SK-N-SH (cell line): ENCODE data around the gene ADK.

Experiments used
- EP300 ChIP-seq, 2 experiments: IDR thresholded peaks; 2 replicates each; pipeline versions ENCODE4 v1.4.0 to v1.6.1; 2012; ENCODE audit warnings: borderline replicate concordance in 1 of 2, low read depth in 1 of 2, low read length in 1 of 2
- GABPA ChIP-seq: IDR thresholded peaks from 2 replicates; pipeline ENCODE4 v1.4.0; 2012; ENCODE audit warnings: low read depth, mild to moderate bottlenecking
- NRF1 ChIP-seq: IDR thresholded peaks from 2 replicates; pipeline ENCODE4 v1.6.1; 2012; ENCODE audit warnings: low read depth, mild to moderate bottlenecking, low read length
- POLR2AphosphoS5 ChIP-seq: IDR thresholded peaks from 2 replicates; pipeline ENCODE4 v1.6.1; 2012; ENCODE audit warnings: low read depth, low read length
- RXRA ChIP-seq: IDR thresholded peaks from 2 replicates; pipeline ENCODE4 v1.4.0; 2012; ENCODE audit warnings: low read depth, mild to moderate bottlenecking, borderline replicate concordance
- TAF1 ChIP-seq: IDR thresholded peaks from 2 replicates; pipeline ENCODE4 v1.6.1; 2012; ENCODE audit warnings: low read depth, mild to moderate bottlenecking, low read length, moderate library complexity, borderline replicate concordance
- YY1 ChIP-seq: IDR thresholded peaks from 2 replicates; pipeline ENCODE4 v1.4.0; 2012; ENCODE audit warnings: low read depth, mild to moderate bottlenecking
- TF ChIP-seq, protein P1 (sequence below): fragments of 200-600 bp; sonication (generic); IDR thresholded peaks from 2 replicates; pipeline ENCODE4 v1.6.1; 2017; ENCODE audit warnings: antibody characterized with exemption, mild to moderate bottlenecking, moderate library complexity
- TF ChIP-seq, protein P2 (sequence below): fragments of 150-350 bp; IDR thresholded peaks from 2 replicates; pipeline ENCODE4 v1.6.1; 2017; ENCODE audit warnings: antibody characterized with exemption, low read length, low read depth, borderline replicate concordance

DNA sequence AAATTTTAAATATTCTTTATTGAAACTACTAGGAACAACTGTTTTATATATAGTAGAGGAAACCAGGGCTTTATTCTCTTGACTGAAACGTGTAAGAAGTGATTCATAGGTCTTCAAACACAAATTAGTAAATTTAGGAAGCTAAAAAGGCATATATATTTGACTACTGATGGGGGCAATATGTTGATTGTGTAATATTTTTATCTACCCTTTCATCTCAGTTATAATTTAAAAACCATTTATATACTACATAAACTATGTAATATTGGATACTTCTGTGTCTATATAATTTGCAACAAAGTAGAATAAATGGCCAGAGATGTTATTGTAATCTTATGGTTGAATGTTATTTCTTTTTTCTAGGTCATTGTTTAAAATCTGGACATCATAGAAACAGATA lies 406.1 kb downstream of the ADK start:
- TF ChIP-seq, protein P1, sequence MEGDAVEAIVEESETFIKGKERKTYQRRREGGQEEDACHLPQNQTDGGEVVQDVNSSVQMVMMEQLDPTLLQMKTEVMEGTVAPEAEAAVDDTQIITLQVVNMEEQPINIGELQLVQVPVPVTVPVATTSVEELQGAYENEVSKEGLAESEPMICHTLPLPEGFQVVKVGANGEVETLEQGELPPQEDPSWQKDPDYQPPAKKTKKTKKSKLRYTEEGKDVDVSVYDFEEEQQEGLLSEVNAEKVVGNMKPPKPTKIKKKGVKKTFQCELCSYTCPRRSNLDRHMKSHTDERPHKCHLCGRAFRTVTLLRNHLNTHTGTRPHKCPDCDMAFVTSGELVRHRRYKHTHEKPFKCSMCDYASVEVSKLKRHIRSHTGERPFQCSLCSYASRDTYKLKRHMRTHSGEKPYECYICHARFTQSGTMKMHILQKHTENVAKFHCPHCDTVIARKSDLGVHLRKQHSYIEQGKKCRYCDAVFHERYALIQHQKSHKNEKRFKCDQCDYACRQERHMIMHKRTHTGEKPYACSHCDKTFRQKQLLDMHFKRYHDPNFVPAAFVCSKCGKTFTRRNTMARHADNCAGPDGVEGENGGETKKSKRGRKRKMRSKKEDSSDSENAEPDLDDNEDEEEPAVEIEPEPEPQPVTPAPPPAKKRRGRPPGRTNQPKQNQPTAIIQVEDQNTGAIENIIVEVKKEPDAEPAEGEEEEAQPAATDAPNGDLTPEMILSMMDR: no peak
- TF ChIP-seq YY1 (no peak), POLR2AphosphoS5 (no peak), TAF1 (no peak), NRF1 (no peak), EP300 (IDR thresholded peaks at IDR 0.05; ENCODE audit: borderline replicate concordance in 1 of 2, low read depth in 1 of 2, low read length in 1 of 2) (no peak), RXRA (no peak), GABPA (no peak)
- TF ChIP-seq, protein P2, sequence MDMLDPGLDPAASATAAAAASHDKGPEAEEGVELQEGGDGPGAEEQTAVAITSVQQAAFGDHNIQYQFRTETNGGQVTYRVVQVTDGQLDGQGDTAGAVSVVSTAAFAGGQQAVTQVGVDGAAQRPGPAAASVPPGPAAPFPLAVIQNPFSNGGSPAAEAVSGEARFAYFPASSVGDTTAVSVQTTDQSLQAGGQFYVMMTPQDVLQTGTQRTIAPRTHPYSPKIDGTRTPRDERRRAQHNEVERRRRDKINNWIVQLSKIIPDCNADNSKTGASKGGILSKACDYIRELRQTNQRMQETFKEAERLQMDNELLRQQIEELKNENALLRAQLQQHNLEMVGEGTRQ: no peak
